Lower leg skin (tissue), 3 donors: ENCODE measurements around the gene SPATA19.

ENCODE experiments used
- CTCF ChIP-seq, 3 donors: fragments of 450-650 bp; IDR thresholded peaks; one replicate each; pipeline ENCODE4 v1.5.1; 2016; ENCODE audit warnings: antibody characterized with exemption in 3 of 3, mild to moderate bottlenecking in 3 of 3, moderate library complexity in 2 of 3
- POLR2A ChIP-seq, 2 donors: fragments of 450-650 bp; IDR thresholded peaks; one replicate each; pipeline ENCODE4 v1.6.1; 2016 to 2017; ENCODE audit warnings: antibody characterized with exemption in 2 of 2, mild to moderate bottlenecking in 1 of 2, moderate library complexity in 1 of 2

DNA sequence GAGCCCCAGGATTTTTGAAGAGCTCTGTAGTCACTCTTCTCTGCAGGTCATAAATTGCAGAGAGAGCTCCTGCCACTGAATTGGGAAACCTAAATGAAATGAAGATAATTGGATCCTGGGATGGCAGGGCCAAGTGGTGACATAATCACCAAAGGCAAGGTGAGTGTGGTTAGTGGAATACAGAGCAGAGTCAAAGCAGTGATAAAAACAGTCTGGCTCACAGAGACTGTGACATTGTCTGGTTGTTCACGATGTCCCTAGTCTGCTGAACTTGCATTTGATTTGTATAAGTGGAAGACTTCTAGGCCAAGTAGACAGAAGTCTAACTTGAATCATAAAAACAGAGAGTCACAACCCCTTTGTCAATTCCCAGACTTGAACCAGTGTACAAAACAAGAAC is 26.8 kb upstream of the SPATA19 start:
- no peak for TF ChIP-seq CTCF (IDR thresholded peaks at IDR 0.05)
- no peak for TF ChIP-seq POLR2A (IDR thresholded peaks at IDR 0.05)
